Effector CD4-positive, alpha-beta T cell (primary cell): ENCODE data around the gene RAB35.

Experiments used
- DNase-seq: peaks from one replicate; pipeline ENCODE4 v3.0.0-alpha.2; 2020

RAB35 gene

GRCh38 chr12:120102189-120103043, 14.1 kb downstream of the RAB35 start:
- DNase-seq: no peak

GRCh38 chr12:120101617-120102016, 14.9 kb downstream of the RAB35 start:
- DNase-seq: no peak

- DNase-seq: no peak
Measured at GRCh38 chr12:120101182-120101581, 15.4 kb downstream of the RAB35 start.

GRCh38 chr12:120100630-120101029, 15.9 kb downstream of the RAB35 start:
- DNase-seq: no peak

GRCh38 chr12:120099738-120100137, 16.8 kb downstream of the RAB35 start:
- no peak for DNase-seq

- no peak for DNase-seq
Measured at GRCh38 chr12:120098756-120099470, 17.6 kb downstream of the RAB35 start.

GRCh38 chr12:120096671-120097202, 19.8 kb downstream of the RAB35 start:
- no peak for DNase-seq

GRCh38 chr12:120095736-120096135, 20.8 kb downstream of the RAB35 start:
- DNase-seq: no peak

GRCh38 chr12:120095331-120095730, 21.2 kb downstream of the RAB35 start:
- DNase-seq: no peak

GRCh38 chr12:120094485-120094884, 22.1 kb downstream of the RAB35 start:
- no peak for DNase-seq

GRCh38 chr12:120093592-120094355, 22.8 kb downstream of the RAB35 start:
- DNase-seq: no peak

GRCh38 chr12:120093336-120093591, 23.3 kb downstream of the RAB35 start:
- no peak for DNase-seq

- DNase-seq: no peak
Measured at GRCh38 chr12:120092551-120093335, 23.8 kb downstream of the RAB35 start.

- no peak for DNase-seq
Measured at GRCh38 chr12:120091371-120092090, 25.0 kb downstream of the RAB35 start.

GRCh38 chr12:120090626-120091295, 25.8 kb downstream of the RAB35 start:
- no peak for DNase-seq

- no peak for DNase-seq
Measured at GRCh38 chr12:120090206-120090605, 26.3 kb downstream of the RAB35 start.

- DNase-seq: no peak
Measured at GRCh38 chr12:120089796-120090195, 26.8 kb downstream of the RAB35 start.

- DNase-seq: no peak
Measured at GRCh38 chr12:120089105-120089504, 27.4 kb downstream of the RAB35 start.

- peak; percentile 100 for DNase-seq
Measured at GRCh38 chr12:120086801-120087621, 29.5 kb downstream of the RAB35 start.

GRCh38 chr12:120085920-120086645, 30.5 kb downstream of the RAB35 start:
- DNase-seq: no peak
